Measurements from ENCODE around the gene HHATL.
A peak's percentile ranks its signal among the peaks of the same experiment; 100 is the strongest.

The HHATL gene

DNA sequence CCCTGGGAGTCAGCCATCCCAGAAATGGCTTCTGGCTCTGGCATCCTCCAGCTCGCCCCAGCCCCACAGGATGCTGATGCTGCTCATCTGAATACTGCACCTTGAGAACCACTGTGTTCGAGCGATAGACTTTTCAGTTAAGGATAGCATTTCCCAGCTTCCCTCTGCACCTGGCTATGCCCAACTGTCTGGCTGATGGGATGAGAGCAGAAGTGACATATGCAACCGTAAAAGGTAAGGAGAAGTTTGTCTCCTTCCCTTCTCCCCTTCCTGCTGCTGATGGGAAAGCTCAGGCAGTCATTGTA, 9.7 kb upstream of the HHATL start:
- no peak for ATAC-seq

GRCh38 chr3:42711491-42712343, 9.1 kb upstream of the HHATL start:
- ATAC-seq = no peak

DNA sequence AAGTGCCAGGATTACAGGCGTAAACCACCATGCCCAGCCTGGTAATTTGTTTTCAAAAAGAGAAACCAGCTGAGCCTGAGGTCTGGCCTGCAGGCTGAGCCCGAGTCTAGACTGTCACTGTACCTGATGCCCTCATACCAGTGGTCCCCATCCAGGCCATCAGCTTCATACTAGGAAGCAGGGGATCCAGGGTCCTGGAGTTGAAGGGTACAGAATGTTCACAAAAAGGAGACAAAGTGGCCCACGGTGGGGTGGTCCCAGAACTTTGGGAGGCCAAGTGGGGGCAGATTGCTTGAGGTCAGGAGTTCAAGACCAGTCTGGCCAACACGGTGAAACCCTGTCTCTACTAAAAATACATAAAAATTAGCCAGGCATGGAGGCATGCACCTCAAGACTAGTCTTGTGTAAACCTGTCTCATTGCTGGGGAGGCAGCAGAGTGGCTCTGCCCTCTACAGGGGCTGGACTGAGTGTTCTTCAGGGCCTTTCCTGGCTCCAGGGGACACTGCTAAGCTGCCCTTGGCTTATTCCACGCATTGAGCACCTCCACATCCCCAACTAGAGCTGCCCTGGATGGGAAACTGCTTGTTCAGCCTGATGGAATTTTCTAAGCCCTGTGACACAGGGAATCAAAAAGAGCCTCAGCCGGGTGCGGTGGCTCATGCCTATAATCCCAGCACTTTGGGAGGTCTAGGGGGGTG, 7.9 kb upstream of the HHATL start:
- ATAC-seq = no peak

DNA sequence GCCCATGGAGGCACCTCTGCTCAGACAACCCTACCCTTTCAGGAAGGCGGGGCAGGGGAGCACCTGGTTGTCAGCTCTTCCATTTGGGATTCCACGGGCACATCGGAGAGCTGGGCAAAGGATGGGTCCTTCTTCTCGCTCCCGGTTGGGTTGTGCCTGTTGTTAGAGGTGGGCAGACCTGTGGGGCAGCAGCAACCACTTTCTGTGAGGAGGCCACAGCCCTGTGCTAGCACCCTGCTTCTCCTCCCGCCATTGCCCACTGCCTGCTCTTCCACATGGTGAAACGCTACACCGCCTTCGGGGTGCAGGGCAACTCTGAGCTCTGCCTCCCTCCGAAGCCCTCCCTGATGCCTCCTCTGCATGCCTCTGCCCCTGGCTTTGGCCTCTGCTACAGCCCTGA, 7.0 kb upstream of the HHATL start:
- no peak for ATAC-seq

DNA sequence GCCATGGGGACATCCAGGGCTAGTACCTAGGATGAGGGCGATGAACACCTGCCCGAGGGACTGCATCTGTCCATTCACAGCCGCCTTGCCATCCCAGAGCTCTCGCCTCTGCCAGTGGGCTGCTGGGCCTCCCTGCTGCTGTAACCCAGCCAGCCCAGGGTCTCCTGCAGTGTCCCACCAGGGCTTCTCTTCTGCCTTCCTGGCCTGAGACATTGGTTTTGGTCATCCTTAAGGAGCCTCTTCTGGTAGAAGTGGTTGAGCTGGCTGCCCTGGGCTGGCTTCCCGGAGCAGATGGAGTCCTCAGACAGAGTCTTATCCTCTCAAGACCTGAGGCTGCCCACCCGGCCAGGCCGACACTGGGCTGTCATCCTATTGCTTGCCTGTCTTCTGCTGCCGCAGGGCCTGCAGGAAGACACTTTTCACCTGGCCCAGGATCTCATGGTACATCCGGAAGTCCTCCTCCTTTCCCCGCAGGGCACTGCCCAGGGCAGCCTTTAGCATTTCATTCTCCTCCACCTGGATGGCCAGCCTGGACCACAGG, 6.1 kb upstream of the HHATL start:
- no peak for ATAC-seq

DNA sequence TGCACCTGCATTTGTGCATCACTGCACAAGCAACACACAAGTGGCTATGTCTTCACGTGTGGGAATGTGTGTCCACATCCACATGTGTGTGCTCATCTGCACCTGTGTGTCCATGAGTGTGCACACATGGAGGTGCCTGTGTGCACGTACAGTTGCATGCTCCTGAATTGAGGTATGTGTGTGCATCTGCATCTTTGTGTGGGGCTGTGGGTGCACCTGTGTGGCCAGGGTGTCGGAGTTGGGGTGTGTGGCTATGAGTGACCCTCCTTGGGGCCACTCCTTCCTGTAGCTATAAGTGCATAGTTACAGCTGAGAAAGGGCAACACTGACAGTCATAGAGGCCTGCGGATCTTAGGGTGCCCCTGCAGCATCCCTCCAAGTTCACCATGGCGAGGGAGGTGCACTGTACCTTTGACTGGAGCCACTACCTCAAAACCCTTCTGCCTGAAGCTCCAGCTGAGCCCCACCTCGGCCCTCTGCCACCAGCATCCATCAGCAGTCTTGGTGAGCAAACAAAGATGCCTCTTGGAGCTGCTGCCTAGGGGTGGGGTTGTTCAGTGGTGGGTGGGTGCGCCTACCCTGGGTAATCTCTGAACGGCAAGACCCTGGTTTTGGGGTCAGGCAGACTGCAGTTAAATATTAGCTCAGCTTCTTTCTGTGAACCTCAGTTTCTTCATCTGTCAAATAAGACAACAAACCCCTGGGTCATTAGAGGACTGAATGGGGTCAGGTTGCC, 5.2 kb upstream of the HHATL start:
- no peak for ATAC-seq

DNA sequence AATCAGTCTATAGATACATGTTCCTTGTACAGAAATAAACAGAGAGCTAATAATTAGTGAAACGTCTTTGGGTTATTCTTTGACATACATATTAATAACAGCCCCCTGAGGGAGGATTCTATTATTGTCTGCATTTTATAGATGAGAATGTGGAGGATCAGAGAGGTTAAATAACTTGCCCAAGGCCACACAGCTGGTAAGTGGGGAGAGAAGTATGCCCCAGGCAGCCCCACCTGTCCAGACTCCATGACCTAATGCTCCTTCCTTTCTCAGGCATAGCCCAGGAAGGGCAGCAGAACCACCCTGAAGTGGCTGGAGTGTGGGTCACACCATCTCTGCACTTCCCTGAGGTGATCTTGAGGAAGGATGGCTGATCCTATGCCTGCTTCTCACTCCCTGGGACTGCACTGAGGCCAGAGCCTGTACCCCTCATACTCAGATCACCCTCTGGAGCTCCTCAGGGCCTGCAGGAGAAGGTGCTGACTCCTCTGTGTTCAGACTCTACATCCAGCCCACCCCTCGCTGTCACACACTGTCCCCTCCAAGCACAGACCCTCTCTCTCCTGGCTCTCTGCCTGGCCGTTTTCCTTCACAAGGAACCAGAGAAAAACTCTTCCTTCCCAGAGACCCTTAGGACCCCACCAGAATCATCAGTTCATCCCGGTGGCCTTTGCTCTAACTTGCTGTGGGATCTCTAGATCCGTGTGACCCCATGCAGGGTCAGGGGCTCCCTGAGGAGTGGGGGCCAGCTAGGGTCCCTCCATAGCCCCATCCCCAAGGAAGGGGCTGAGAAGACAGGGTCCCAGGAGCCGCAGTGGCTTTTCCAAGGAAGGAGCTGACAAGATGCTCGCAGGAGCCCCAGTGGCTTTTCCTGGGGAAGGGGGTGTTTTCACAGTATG, 4.4 kb upstream of the HHATL start:
- ATAC-seq = no peak

DNA sequence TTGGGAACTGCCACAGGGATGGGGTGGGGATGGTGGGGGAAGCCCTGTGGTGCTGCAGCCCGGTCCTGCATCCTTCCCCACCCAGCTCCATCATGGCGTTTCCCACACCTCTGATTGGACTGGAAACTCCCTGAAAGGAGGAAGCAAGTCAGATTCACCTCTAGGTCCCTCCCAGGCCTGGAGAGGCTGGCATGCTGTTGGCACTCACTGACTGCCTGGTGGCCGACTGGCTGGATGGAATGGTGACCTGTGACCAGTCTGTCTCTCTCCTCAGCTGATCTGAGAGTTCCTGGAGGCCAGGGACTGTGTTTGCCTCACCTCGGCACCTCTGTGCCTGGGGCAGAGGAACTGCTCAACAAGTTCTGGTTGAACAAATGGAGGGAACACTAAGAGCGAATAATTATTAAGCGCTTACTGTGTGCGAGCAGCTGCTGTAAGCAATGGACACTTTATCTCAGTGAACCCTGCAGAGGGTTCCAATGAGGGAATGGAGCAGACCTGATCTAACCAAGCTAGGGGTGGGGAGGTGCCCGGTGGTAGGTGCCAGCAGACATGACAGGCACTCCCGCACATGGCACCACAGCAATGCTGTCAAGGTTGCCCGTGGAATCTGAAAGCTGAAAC, 3.5 kb upstream of the HHATL start:
- ATAC-seq = no peak

GRCh38 chr3:42705058-42705767, 2.6 kb upstream of the HHATL start:
- no peak for ATAC-seq

DNA sequence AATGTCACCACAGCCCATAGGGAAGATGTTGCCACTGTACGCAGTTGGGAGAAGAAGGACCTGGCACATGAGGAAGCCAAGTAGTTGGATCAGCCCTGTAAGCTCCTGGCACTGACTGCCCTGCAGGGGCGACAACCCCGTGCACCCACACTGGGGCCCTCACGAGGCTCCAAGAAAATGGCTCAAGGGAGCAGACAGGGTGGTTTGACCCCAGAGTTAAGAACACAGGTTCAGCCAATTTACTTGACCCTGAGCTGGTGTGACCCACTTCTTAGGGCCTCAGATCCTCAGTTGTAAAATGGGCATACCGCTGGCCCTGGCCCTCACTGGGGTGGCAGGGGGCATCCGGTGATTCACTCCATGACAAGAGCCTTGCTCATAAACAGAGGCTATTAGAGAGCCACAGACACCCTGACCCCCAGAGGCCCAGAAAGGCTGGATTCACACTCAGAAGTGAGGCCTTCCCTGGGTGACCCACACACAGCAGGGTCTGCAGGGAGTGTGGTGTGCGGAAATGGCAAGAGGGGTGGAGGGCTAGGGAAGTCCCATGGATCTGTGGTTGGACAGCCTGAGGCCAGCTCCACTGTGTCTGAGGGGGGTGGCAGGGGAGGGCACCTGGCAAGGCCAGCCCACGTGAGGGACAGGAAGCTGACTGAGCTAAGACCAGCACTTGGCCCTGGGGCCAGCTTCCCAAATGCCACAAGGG, 1.7 kb upstream of the HHATL start:
- no peak for ATAC-seq

DNA sequence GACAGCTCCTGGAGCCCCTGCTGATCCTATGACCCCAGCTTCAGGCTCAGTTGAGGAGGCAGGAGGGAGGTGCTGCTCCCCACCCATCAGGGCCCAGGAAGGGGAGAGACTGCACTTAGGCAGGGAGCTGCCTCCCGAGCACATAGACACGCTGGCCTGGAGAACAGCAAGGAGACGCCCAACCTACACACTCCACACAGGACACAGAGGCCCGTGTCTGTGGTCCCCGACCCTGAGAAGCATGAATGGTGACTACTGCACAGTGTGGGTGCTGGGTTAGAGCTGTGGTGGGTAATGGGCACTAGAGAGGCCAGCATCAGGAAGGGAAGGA, 1.1 kb upstream of the HHATL start:
- no peak for ATAC-seq

- no peak for ATAC-seq
These were observed 540 bp upstream of the HHATL start for GRCh38 chr3:42702982-42703694.

DNA sequence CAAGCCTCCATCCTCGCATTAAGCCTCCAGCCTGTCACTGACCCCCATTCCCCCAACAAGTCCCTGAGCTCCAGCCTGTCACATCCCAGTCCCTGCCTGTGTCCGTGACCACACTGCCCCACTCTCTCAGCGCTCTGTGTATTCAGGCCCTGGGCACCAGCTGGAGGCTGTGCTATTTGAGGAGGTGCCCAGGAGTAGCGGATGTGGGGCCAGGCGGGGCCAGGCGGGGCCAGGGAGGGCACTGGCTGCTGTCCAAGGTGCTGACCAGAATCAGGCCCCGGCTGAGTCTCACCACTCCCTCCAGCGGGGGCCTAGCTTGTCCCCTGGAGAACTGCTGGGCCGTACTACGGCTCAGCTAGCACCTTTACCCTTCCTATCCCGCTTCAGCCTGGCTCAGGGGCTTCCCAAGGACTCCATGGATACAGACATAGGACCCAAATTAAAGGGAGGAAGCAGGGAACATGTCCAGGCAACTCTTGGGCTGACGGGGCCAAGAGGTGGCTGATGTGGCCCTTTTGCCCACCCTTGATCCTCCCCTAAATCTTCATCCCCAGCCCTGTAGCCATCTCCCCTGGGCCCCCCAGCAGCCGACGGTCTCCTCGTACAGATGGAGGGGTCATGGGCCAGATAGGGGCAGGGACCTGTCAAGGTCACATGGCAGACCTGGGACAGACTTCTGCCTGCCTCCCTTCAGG, 1.1 kb downstream of the HHATL start:
- ATAC-seq = peak; percentile 43 to 77

- no peak for ATAC-seq
These were observed 2.0 kb downstream of the HHATL start for GRCh38 chr3:42700366-42701288.

GRCh38 chr3:42699511-42699971, 3.1 kb downstream of the HHATL start:
- no peak for ATAC-seq

DNA sequence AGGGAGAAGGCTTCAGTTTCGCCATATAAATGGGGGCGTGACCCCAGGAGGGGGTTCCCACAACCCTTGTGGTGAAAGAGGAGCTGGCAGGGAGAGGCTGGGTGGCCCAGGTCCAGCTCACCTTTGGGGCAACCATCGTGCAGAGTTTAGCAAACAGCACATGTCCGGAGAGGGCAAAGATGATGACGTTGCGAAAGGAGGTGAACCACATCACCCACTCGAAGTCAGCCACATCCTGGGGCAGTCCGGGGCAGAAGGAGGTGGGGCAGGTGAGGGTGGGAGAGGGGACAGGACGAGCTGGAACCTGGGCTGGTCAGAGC, 3.7 kb downstream of the HHATL start:
- no peak for ATAC-seq

DNA sequence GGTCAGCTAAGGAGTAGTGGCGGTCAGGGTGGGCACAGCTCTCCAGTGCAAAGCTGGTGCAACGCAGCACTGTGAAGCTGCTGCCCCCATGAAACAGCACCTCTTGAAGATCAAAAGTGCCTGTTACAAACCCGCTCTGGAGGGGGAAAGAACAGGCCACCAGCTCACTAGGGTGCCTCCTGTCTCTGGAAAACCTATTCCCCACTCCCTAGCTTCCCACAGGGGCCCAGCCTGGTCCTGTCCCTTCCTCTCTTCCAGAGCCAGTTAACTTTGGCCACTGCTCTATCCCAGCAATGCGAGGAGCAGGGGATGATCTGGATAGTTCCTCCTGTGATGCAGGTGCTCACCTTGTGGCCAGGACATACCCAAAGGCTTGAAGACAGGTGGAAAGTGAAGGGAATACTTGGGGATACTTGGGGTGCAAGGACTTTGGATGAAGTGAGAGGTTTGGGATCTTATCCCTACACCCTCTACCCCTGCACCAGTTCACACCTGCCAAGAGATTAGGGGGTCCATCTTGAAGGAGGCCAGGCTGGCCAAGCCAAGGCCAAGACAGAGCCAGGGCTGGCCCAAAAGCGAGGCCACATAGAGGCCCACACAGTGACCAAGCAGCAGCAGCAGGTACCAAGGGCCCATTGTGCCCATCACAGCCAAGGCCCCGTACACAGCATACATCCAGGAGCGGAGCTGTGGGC, 4.2 kb downstream of the HHATL start:
- no peak for ATAC-seq
